Spleen (tissue), 11 donors: ENCODE results near the gene EXOSC7. TPM values are rescaled to one million over a fixed set of nuclear protein-coding genes. Genes with fewer than 3 reads are reported as not detected.

Experiments
- DNase-seq: peaks from one replicate; pipeline ENCODE4 v3.0.0-alpha.2; 2020
- H3K27ac ChIP-seq, 8 donors: fragments of 200-600 bp; sonication (generic) in 7 of 8; 1 replicate in 4 of 8; 2 replicates in 4 of 8; pipeline versions ENCODE4 v1.5.0 to v1.8.0; 2016 to 2021; ENCODE audit warnings: inconsistent platforms in 4 of 8, mild to moderate bottlenecking in 4 of 8, moderate library complexity in 1 of 8
- H3K27me3 ChIP-seq, 7 donors: fragments of 200-600 bp; sonication (generic) in 6 of 7; replicated peaks in 1 of 7; 1 replicate in 4 of 7; 2 replicates in 3 of 7; pipeline versions ENCODE4 v1.5.0 to v1.8.0; 2016 to 2021; ENCODE audit warnings: inconsistent platforms in 3 of 7, mild to moderate bottlenecking in 1 of 7
- H3K36me3 ChIP-seq, 6 donors: fragments of 200-600 bp; sonication (generic) in 5 of 6; 1 replicate in 4 of 6; 2 replicates in 2 of 6; pipeline versions ENCODE4 v1.5.0 to v1.8.0; 2016 to 2021; ENCODE audit warnings: inconsistent platforms in 2 of 6
- H3K4me1 ChIP-seq, 6 donors: fragments of 200-600 bp; sonication (generic) in 5 of 6; 1 replicate in 3 of 6; 2 replicates in 3 of 6; pipeline versions ENCODE4 v1.5.0 to v1.8.0; 2016 to 2021; ENCODE audit warnings: inconsistent platforms in 3 of 6
- H3K4me3 ChIP-seq, 8 donors: fragments of 200-600 bp; sonication (generic) in 7 of 8; 1 replicate in 4 of 8; 2 replicates in 4 of 8; pipeline versions ENCODE4 v1.5.0 to v1.8.0; 2016 to 2021; ENCODE audit warnings: inconsistent platforms in 4 of 8, mild to moderate bottlenecking in 4 of 8, moderate library complexity in 2 of 8
- H3K9me3 ChIP-seq, 8 donors: fragments of 200-600 bp; sonication (generic) in 7 of 8; 1 replicate in 4 of 8; 2 replicates in 4 of 8; pipeline versions ENCODE4 v1.5.0 to v1.8.0; 2016 to 2021; ENCODE audit warnings: inconsistent platforms in 4 of 8
- CTCF ChIP-seq, 11 experiments: fragments of 200-600 bp in 7 of 11; fragments of 450-650 bp in 4 of 11; sonication (generic) in 4 of 11; IDR thresholded peaks in 8 of 11; conservative IDR thresholded peaks in 3 of 11; 1 replicate in 7 of 11; 2 replicates in 4 of 11; pipeline versions ENCODE4 v1.4.0 to v1.8.0; 2016 to 2021; ENCODE audit warnings: antibody characterized with exemption in 11 of 11, inconsistent platforms in 4 of 11, mild to moderate bottlenecking in 1 of 11
- POLR2A ChIP-seq, 3 donors: fragments of 450-650 bp; IDR thresholded peaks; one replicate each; pipeline ENCODE4 v1.5.1; 2017; ENCODE audit warnings: antibody characterized with exemption in 3 of 3, mild to moderate bottlenecking in 1 of 3
- POLR2AphosphoS5 ChIP-seq, 3 donors: sonication (generic); formaldehyde crosslinking; IDR thresholded peaks; one replicate each; pipeline ENCODE4 v1.5.1; 2017; ENCODE audit warnings: antibody characterized with exemption in 3 of 3
- WGBS, 5 donors: extraction: QIAGEN DNeasy Blood & Tissue Kit in 3 of 5; methylation state at CpG; one replicate each; pipeline versions ENCODE4 v1.1.5 to v1.1.7; 2013 to 2018; 5-methylcytosine and 5-hydroxymethylcytosine counted together
- intact Hi-C: fragments of 100-400 bp; cut with DNase I; formaldehyde crosslinking; loops from one replicate; pipeline ENCODE4 v1.15.0; 2023; ENCODE audit warnings: low total_unique reads
- polyA plus RNA-seq, 3 donors: library from polyadenylated mRNA; stranded (reverse); fragments of 200-250 nt; gene quantifications; one replicate each; pipeline ENCODE4 v1.2.1, GENCODE V29; 2013
- total RNA-seq, 7 donors: library from RNA; depleted of rRNA in 3 of 7; stranded (reverse); fragments of >200 nt in 3 of 7; fragmentation: NEBNext Ultra II Directional in 4 of 7; extraction: Animal tissue kit (Norgen Biotek cat#: 25700) in 4 of 7; gene quantifications; one replicate each; pipeline versions ENCODE4 v1.1.0 to v1.2.1, GENCODE V29; 2016 to 2021
- donor health status: healthy with polysubstance abuse.
- donor health status: DM: no; HTN: no; CAD: no; lungs with moderate emphysema.
- donor health status: DM: no; HTN: no; CAD: no.
- donor health status: Bipolar disorder and iron deficiency.
- donor health status: healthy.
- donor health status: DM: no; HTN: no; CAD: no.
- donor health status: DM: yes; HTN: yes; CAD: no.

The EXOSC7 gene
- total and polyA plus RNA-seq, 10 donors: 28.4 to 43.7 (median 36.8) TPM

- 87 to 95% (median 93%) methylated on average over 8 of the region's 8 CpGs for WGBS, 5 donors
- no peak for TF ChIP-seq CTCF (IDR thresholded peaks at IDR 0.05 in 8 of 11, conservative IDR thresholded peaks at IDR 0.05 in 3 of 11)
- no peak for TF ChIP-seq POLR2AphosphoS5 (IDR thresholded peaks at IDR 0.05)
- no peak for TF ChIP-seq POLR2A (IDR thresholded peaks at IDR 0.05)
- no peaks in the 10 kb centered on the region for H3K27me3 ChIP-seq
- peaks cover 0 to 9% (median 3%) of the 10 kb centered on the region in 6 donors for H3K4me1 ChIP-seq
- no peak for DNase-seq
- no peak overlapping the region for H3K27ac ChIP-seq
- H3K9me3 ChIP-seq: no peaks in the 10 kb centered on the region
- H3K36me3 ChIP-seq: peaks cover 0 to 90% (median 54%) of the 10 kb centered on the region in 6 donors
- intact Hi-C loops: no loop called here
- no peak overlapping the region for H3K4me3 ChIP-seq
Measured at GRCh38 chr3:44995142-44995770, 19.2 kb downstream of the EXOSC7 start.

- intact Hi-C loops: no loop called here
Measured at GRCh38 chr3:44996556-44996969, 20.5 kb downstream of the EXOSC7 start.

GRCh38 chr3:44999782-45000181 lies 23.7 kb downstream of the EXOSC7 start:
- 79 to 89% (median 86%) methylated on average over 2 of the region's 2 CpGs for WGBS, 5 donors
- peak overlapping the region in 7 of 8 donors; percentile 31 to 77 (median 61) for H3K27ac ChIP-seq
- H3K36me3 ChIP-seq: peaks cover 0 to 100% (median 64%) of the 10 kb centered on the region in 6 donors
- peaks cover 0 to 8% (median 1%) of the 10 kb centered on the region in 8 donors for H3K9me3 ChIP-seq
- no peaks in the 10 kb centered on the region for H3K4me1 ChIP-seq
- H3K27me3 ChIP-seq: no peaks in the 10 kb centered on the region
- intact Hi-C loops: no loop called here
- DNase-seq: no peak
- H3K4me3 ChIP-seq: no peak overlapping the region
- TF ChIP-seq POLR2AphosphoS5 (IDR thresholded peaks at IDR 0.05) (no peak), CTCF (IDR thresholded peaks at IDR 0.05 in 8 of 11, conservative IDR thresholded peaks at IDR 0.05 in 3 of 11) (no peak), POLR2A (IDR thresholded peaks at IDR 0.05) (no peak)

More at GRCh38 chr3:44996556-44996969, 20.5 kb downstream of the EXOSC7 start:
- H3K4me3 ChIP-seq: no peak overlapping the region
- 75 to 88% (median 82%) methylated on average over 3 of the region's 3 CpGs for WGBS, 5 donors
- H3K4me1 ChIP-seq: peaks cover 0 to 5% (median 1%) of the 10 kb centered on the region in 6 donors
- no peak for DNase-seq
- H3K27me3 ChIP-seq: no peaks in the 10 kb centered on the region
- H3K36me3 ChIP-seq: peaks cover 0 to 90% (median 52%) of the 10 kb centered on the region in 6 donors
- TF ChIP-seq POLR2A (IDR thresholded peaks at IDR 0.05) (no peak), POLR2AphosphoS5 (IDR thresholded peaks at IDR 0.05) (no peak), CTCF (IDR thresholded peaks at IDR 0.05 in 8 of 11, conservative IDR thresholded peaks at IDR 0.05 in 3 of 11) (no peak)
- H3K9me3 ChIP-seq: no peaks in the 10 kb centered on the region
- H3K27ac ChIP-seq: no peak overlapping the region

- no peak overlapping the region for H3K4me3 ChIP-seq
- intact Hi-C loops: no loop called here
- no peak for DNase-seq
- H3K4me1 ChIP-seq: peaks cover 0 to 8% (median 4%) of the 10 kb centered on the region in 6 donors
- WGBS, 5 donors: 74 to 91% (median 80%) methylated on average over 4 of the region's 4 CpGs
- H3K36me3 ChIP-seq: peaks cover 0 to 100% (median 61%) of the 10 kb centered on the region in 6 donors
- peaks cover 0 to 12% (median 4%) of the 10 kb centered on the region in 8 donors for H3K9me3 ChIP-seq
- peak in 1 of 3 donors; percentile 22 for TF ChIP-seq POLR2A (IDR thresholded peaks at IDR 0.05)
- peak; percentile 18 to 81 (median 79) for TF ChIP-seq POLR2AphosphoS5 (IDR thresholded peaks at IDR 0.05)
- no peak for TF ChIP-seq CTCF (IDR thresholded peaks at IDR 0.05 in 8 of 11, conservative IDR thresholded peaks at IDR 0.05 in 3 of 11)
- H3K27ac ChIP-seq: peak overlapping the region; percentile 14 to 77 (median 58)
- H3K27me3 ChIP-seq: no peaks in the 10 kb centered on the region
Measured at GRCh38 chr3:45000823-45001222, 24.8 kb downstream of the EXOSC7 start.
